NCI-H1930 (cell line): Measurements from ENCODE around the gene TMEM273.

Experiments used
- DNase-seq, 2 experiments: peaks; one replicate each; lab custom pipeline; 2025; lab: John Stamatoyannopoulos, UW

The TMEM273 gene

DNA sequence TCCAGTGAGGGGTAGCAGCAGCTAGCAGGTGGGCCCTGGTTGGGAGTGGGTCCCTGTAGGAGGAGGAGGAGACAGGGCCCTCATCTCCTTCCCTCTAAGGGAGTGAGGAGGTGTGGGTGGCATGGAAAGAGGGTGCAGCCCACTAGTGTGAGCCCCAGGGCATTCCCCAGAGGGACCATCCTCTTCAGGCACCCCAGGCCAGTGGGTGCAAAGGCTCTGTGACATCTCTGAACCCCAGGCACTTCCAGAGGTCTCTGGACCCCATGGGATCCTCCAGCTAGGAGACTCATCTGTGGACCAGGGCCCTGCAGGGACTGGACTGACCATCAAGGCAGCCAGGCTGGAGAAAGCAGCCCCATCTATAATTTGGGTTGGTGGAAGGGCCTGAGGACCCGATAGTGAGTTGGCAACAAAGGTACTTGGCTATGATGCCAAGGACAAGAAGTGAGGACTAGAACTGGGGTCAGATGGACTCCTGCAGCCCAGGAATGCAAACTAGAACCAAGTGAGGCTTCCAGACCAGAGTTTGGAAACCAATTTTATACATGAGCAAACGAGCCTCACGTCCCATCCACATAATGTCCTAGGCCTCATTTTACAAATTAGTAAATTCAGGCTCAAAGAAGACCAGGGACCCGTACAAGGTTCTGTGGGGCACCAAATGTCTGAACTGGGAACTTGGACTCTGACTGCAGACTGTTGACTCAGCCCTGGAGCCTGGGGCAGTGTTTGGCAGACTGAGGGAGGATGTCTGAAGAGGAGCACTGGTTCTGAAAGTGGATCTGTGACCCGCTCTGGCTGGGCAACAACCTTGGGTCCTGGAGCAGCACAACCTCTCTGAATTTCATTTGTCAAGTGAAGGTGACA is 71.4 kb downstream of the TMEM273 start:
- no peak for DNase-seq

DNA sequence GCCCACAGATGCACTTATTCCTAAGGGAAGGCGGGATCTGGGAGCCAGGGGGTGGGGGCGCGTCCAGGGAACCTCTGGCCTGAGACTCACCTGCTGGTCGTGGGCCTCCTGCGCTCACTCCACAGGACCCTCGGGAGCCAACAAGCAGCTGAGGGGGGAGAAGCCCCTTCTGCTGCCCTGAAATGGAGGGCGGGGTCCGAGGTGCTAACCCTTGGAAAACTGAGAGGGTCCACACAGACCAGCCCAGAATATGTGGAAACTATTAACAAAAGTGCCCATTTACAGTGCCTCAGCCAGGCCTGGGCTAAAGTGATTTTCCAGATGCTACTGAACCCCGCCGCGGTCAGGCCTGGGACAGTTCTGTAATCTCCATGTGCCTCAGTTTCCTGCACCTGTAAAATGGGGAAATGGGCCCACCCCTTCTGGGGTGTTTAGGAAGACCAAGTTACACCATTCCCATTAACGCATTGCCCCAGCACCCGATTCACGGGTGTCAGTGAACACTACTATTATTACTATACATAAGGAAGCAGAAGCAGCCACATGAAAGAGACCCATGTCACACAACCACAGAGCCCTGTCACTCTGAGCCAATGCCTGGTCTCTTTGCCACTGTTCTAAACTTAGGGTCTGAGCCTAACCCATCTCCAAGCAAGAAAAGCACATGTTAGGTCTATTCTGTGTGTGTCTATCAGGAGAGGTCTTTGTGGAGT is 72.2 kb downstream of the TMEM273 start:
- DNase-seq, result no peak

DNA sequence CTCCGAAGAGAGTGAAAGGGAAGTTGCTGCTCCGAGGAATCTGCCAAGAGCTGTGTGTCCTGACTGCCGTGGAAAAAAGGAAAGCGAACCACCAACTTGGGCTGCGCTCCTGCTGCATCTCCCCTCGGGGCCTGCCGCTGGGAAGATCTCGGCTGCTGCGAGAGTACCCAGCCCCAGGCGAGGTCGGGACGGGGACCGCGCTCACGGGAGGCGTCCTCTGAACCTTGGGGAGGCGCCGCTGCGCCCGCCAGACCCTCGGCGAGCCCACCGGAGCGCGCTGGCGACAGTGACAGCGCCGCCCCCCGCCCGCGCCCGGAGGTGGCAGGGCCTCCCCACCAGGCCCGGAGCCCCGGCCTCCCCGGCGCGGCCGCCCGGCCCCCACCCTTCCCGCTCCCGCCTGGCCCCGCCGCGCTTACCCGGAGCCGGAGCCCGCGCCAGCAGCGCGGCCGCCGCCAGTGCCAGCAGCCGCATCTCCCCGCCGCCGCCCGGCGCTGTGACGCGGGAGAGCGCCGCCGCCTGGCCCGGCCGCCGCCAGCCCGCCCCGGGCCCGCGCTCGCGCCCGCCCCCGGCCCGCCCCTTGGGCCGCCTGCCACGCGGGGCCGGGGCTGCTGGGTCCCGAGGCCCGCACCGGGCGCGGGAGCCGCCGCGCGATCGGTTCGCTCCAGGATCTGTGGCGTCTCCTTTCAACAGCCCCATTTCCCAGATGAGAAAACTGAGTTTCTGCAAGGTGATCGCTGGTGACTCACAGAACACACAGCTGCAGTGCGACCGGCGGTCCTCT is 73.0 kb downstream of the TMEM273 start, which contains the start of gene VSTM4:
Gene VSTM4, minus strand, starts transcription at position 508 of the 781 bp plus-strand sequence. Its CDS starts 37 bp downstream, at position 471.
- DNase-seq, result no peak

DNA sequence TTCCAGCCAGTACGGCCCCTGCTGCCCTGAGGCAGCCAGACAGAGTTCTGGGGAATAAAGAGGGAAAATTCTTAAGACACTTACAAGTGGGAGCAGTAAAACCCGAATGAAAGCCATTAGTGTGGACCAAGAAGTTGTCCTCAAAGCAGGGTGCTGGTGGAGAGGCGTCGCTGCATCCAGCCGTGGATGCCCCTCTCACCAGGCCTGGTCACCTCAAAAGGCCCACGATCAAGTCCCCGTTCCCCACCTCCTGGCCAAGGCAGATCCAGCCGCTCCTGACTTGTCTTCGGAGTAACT is 73.5 kb downstream of the TMEM273 start:
- DNase-seq, result no peak

DNA sequence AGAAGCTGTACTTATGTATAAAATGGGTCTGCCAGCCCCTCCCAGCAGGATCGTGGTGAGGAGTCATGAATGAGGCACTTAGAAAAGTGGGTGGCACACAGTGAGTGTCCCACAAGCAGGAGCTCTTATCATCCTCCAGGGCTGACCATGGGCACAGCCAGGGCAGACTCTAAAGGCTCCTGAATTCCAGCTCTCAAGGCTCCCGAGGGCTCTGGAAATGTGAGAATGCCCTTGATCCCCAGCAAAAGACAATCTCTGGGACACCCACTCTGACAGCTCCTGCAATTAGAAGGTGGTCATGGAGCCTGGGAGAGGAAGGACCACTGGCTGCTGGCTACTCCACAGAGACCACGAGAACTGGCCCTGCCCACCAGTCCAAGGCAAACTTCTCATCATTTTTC is 74.5 kb downstream of the TMEM273 start:
- DNase-seq, result no peak

DNA sequence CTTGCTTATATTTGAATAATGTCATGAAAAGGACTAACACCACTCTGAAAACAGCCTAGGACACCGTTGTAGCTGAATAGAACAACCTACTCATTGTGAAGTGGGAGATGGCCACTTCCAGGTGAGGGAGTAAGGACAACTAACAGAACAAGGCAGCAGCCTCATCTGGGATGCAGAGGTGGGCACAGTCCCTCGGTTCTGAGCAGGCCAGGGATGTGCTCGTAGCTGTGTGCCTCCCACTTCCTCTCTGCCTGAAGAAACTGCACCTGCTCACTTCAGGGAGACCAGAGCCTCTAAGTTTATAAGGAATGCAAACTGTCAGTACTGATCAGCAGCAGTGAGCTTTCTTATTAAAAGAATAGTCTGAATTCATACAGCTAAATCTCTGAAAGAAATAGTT is 75.3 kb downstream of the TMEM273 start:
- DNase-seq, result no peak

DNA sequence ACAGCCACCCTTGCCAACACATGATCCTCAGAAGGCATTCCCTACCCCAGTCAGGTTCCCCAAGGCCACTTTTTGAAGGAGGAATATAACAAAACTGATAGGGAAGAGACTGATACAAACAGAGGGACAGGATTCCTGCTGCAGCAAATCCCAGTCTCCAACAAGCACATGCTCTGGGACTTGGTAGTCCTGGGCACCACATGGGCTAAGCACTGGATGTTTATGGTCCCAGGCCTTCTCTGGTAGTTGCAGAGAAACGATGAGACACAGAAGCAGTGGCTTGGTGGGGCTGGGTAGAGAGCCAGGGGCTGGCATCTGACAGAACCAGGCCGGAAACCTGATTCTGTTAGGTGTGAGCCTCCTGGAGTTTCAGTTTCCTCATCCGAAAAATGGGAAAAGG is 76.1 kb downstream of the TMEM273 start:
- DNase-seq, result no peak

DNA sequence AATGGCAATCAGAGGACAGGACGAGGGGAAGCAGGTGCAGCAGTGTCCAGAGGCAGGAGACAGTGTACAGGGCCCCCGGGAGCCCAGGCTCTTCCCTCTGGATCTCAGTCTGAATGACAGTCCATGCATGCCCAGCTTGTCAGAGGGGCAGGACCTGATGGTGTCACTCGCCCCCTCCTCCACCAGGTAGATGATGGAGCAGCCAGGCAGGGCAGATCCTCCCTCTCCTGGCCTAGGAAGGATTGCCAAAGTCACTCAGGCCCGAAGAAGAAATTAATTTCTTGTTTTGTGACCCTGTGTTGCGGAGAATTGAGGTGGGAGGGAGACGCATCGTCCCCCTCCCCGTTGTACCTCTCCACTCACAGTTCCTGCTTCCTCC is 76.9 kb downstream of the TMEM273 start:
- no peak for DNase-seq

DNA sequence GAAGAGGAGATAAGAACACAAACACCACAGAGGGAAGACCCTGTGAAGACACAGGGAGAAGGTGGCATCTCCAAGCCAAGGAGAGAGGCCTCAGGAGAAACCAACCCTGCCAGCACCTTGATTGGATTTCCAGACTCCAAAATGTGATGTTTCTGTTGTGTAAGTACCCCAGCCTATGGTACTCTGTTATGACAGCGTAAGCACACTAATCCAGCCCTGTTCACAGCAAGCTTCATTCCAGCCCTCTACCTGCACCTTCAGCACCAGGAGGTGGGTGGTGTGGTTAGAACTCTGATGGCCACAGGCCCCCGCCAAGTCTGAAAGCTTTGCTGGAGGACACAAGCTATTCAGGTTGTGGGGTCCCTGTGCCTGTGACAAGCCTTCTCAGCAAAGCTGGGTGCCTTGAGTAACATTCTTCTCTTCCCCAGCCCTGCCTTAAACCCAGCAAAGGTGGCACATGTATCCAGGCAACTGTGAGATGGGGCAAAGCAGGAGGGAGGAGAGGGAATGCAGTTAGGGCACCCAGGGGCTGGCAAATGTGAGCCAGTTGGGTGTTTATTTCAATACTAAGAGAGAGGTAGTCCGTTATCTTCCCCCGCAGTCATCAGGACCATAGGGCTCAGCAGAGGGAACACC is 77.4 kb downstream of the TMEM273 start:
- DNase-seq, result no peak

DNA sequence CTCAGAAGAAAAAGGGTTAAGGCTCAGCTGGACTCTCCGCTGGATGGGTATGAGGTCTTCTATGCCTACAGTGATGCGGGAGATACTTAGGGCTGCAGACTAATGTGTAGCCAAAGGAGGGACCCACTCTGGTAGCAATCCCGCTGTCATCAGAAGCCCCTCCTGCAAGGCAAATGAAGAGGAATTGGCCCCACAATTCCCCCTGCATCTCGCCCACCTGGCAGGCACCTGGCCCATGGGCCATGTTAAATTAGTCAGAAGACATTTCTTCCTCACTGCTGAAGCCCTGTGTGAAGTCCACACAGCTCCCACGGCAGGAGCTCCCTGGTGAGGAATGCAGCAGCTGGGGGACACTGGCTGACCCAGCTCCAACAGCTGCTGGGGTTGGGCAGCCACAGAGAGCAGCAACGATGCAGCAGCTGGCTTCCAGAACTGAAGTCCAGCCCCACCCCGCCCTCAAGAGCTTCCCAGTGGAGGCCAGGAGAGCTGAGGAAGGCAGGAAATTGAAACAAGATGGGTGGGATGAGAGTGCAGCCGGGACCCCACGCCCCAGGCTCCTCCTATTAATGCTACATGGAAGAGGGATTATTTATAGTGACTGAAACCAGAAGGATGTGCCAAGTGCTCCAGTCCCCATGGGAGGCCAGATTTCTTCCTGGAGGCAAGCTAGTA is 78.4 kb downstream of the TMEM273 start:
- no peak for DNase-seq

DNA sequence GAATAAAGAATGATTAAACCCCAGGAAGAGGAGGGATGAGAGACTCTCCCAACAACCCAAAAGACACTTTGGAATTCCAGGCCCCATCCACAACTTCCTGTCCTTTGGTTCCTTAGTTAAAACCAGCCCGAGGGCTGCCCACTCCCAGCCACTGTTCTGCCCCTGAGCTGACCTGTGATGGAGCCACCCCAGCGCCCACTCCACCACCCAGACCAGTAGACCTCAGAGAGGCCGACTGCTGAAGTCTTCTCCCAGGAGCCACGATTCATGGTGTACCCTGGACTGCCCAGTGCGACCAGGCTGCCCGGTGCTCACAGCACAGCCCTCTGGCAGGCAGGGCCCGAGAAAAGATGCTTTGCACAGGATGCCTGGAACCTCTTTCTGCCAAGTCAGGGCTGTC is 79.5 kb downstream of the TMEM273 start:
- DNase-seq, result no peak

DNA sequence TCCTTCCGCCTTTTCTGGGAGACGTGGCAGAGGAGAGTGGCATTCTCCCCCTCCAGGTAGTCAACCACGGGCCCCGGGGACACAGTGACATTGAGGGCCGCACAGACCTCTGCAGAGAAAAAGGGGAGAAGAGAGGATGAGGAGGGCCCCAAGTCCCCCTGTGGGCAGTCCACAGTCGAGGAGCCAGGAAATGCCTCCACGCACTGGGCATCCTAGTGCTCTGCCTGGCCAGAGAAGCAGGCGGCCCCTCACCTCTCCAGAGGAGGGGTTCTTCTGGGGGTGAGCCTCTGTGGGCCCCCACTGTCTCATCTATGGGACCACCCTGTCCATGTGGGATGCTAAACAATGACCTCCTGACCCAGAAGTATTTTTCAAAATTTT is 80.3 kb downstream of the TMEM273 start:
- DNase-seq, result no peak

DNA sequence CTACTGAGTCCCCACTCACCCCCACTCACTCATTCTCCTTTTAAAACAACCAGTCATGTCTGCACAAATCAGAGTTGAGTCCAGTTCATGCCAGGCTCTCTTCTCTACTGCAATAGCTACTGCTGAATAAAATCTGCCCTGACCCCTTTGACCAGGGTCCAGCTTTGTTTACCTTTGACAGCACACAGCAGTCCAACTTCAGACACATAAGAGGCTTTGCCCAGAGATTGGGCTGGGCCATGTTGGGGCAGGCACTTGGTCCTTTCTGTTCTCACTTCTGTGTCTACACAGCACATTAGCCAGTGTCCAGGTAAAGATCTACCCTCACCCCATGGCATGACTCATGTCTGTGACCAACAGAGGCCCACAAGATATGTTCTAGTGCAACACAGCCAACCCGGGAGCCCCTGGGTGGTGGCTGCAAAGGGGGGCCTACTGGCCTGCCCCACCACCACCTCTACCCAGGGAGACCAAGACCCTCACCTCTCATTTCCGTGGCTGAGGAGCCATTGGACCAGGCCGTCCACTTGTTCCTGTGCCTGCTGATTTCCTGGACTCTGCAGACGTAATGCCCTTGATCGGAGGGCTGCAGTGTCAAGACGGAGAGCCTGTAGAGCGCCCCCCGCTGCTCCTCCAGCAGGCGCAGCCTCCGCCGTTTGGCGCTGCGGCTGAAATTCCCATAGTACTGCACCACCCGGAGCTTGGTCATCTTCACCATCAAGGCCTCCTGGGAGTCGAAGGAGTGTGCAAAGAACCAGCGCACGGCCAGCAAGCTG is 80.9 kb downstream of the TMEM273 start:
- no peak for DNase-seq

DNA sequence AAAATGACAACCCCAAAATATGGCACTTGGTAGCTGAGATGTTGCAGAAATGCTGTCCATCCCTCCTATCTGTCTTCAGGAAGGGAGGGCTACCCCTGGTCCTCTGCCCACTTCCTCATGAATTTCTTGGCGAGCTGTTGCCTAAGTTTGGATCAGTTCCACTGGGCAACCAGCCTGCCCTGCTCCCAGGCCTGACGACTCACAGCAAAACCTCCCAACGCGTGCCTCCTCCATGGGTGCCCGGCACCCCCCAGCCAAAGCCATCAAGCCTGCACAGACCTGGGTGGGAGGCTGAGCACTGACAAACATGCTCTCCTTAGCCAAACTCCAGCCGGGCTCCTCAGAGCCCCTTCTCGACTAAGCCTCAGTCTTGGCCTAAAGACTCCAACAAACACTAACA is 81.7 kb downstream of the TMEM273 start:
- no peak for DNase-seq

DNA sequence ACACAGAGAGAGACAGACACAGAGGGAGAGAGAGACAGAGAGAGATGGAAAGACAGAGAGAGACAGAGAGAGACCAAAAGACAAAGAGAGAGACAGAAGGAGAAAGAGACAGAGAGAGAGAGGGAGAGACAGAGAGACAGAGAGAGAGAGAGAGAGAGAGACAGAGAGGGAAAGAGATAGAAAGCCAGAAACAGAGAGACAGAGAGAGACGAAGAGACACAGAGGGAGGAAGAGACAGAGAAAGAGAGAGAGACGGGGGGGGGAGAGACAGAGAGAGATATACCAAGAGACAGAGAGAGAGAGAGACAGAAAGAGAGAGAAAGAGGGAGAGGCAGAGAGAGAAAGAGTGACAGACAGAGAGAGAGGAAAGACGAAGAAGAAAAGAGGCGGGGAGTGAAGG is 83.1 kb downstream of the TMEM273 start:
- DNase-seq, result no peak
